Germinal center (tissue), 1 donor: ENCODE measurements around the gene MAP7D2.
"Not testable (repeated sequence)": the region's sequence is repeated elsewhere in the genome, so short reads cannot be mapped to it uniquely, and the experiment has no call there.

Source experiments
- DNase-seq: peaks from one replicate; pipeline ENCODE4 v3.0.0; 2012; ENCODE audit warnings: mixed read lengths, low spot score

MAP7D2 gene

GRCh38 chrX:20116577-20117240 lies at the start of gene MAP7D2:
Gene MAP7D2, minus strand, starts transcription at chrX:20116907. Its CDS starts 28 bp downstream, at chrX:20116879.
- no peak for DNase-seq

GRCh38 chrX:20162516-20162915 lies 45.8 kb upstream of the MAP7D2 start:
- DNase-seq, result not testable (repeated sequence)

- DNase-seq, result no peak
Measured at GRCh38 chrX:20159797-20160385, 43.2 kb upstream of the MAP7D2 start.

- DNase-seq, result no peak
Measured at GRCh38 chrX:20151689-20152088, 35.0 kb upstream of the MAP7D2 start.

GRCh38 chrX:20149326-20149725 lies 32.6 kb upstream of the MAP7D2 start:
- DNase-seq, result no peak

- no peak for DNase-seq
Measured at GRCh38 chrX:20147561-20147960, 30.9 kb upstream of the MAP7D2 start.

GRCh38 chrX:20144491-20144890 lies 27.8 kb upstream of the MAP7D2 start:
- DNase-seq, result no peak

- DNase-seq, result no peak
Measured at GRCh38 chrX:20143561-20143960, 26.9 kb upstream of the MAP7D2 start.

GRCh38 chrX:20143111-20143510 lies 26.4 kb upstream of the MAP7D2 start:
- DNase-seq, result no peak

- DNase-seq, result peak; percentile 85
Measured at GRCh38 chrX:20141281-20142220, 24.8 kb upstream of the MAP7D2 start, which contains the start of gene EIF1AX. Gene EIF1AX, minus strand, starts transcription at chrX:20141838. Its CDS starts 198 bp downstream, at chrX:20141640.

GRCh38 chrX:20140420-20140819 lies 23.7 kb upstream of the MAP7D2 start:
- no peak for DNase-seq

GRCh38 chrX:20139966-20140365 lies 23.3 kb upstream of the MAP7D2 start:
- no peak for DNase-seq

- DNase-seq, result no peak
Measured at GRCh38 chrX:20135944-20136343, 19.2 kb upstream of the MAP7D2 start.

- no peak for DNase-seq
Measured at GRCh38 chrX:20132666-20133065, 16.0 kb upstream of the MAP7D2 start.

- DNase-seq, result no peak
Measured at GRCh38 chrX:20130357-20130756, 13.7 kb upstream of the MAP7D2 start.

GRCh38 chrX:20129547-20129946 lies 12.8 kb upstream of the MAP7D2 start:
- no peak for DNase-seq

- no peak for DNase-seq
Measured at GRCh38 chrX:20128670-20129069, 12.0 kb upstream of the MAP7D2 start.

GRCh38 chrX:20127440-20127839 lies 10.7 kb upstream of the MAP7D2 start:
- DNase-seq, result not testable (repeated sequence)

- DNase-seq, result not testable (repeated sequence)
Measured at GRCh38 chrX:20126833-20127232, 10.1 kb upstream of the MAP7D2 start.

- no peak for DNase-seq
Measured at GRCh38 chrX:20124964-20125363, 8.3 kb upstream of the MAP7D2 start.

GRCh38 chrX:20118065-20118824 lies 1.5 kb upstream of the MAP7D2 start:
- DNase-seq, result no peak

GRCh38 chrX:20116087-20116576 lies 575 bp downstream of the MAP7D2 start:
- DNase-seq, result no peak
